ENCODE measurements around the gene VILL.

- no peak for TF ChIP-seq EZH2 (IDR thresholded peaks at IDR 0.05)
- no peak for TF ChIP-seq POLR2AphosphoS5 (IDR thresholded peaks at IDR 0.05; ENCODE audit: borderline replicate concordance, low read depth, low read length)
These were observed 30.6 kb downstream of the VILL start for GRCh38 chr3:38021196-38021595.

All from SK-N-MC (cell line).